Stimulated activated CD4-positive, alpha-beta T cell treated with anti-CD3 and anti-CD28 coated beads, Interleukin-12 subunit alpha, Interleukin-12 subunit beta, amount 100 ng/mL, for 24 hours (primary cell): ENCODE results near the gene BCAS4.

Experiments used
- DNase-seq, 2 experiments: peaks; one replicate each; pipeline ENCODE4 v3.0.0-alpha.2; 2020; ENCODE audit warnings: low read depth in 2 of 2

The BCAS4 gene

GRCh38 chr20:50911030-50911429 lies 116.2 kb downstream of the BCAS4 start:
- DNase-seq: no peak

- no peak for DNase-seq
Measured at GRCh38 chr20:50911716-50912115, 116.9 kb downstream of the BCAS4 start.

GRCh38 chr20:50913690-50914375 lies 119.0 kb downstream of the BCAS4 start:
- no peak for DNase-seq

- DNase-seq: no peak
Measured at GRCh38 chr20:50915424-50915823, 120.6 kb downstream of the BCAS4 start.

GRCh38 chr20:50916257-50916656 lies 121.4 kb downstream of the BCAS4 start:
- DNase-seq: no peak

GRCh38 chr20:50916934-50917333 lies 122.1 kb downstream of the BCAS4 start:
- DNase-seq: no peak

- no peak for DNase-seq
Measured at GRCh38 chr20:50918403-50918802, 123.5 kb downstream of the BCAS4 start.

GRCh38 chr20:50919567-50919966 lies 124.7 kb downstream of the BCAS4 start:
- DNase-seq: no peak

- DNase-seq: no peak
Measured at GRCh38 chr20:50920997-50921396, 126.1 kb downstream of the BCAS4 start.

GRCh38 chr20:50921803-50922501 lies 127.1 kb downstream of the BCAS4 start:
- no peak for DNase-seq

- DNase-seq: no peak
Measured at GRCh38 chr20:50924261-50924920, 129.5 kb downstream of the BCAS4 start.

- DNase-seq: no peak
Measured at GRCh38 chr20:50926530-50926929, 131.7 kb downstream of the BCAS4 start.
